HepG2 (cell line): ENCODE measurements around the gene PRMT2. TPM values are rescaled to one million over a fixed set of nuclear protein-coding genes. Genes with fewer than 3 reads are reported as not detected.

ENCODE experiments used
- ATF4 ChIP-seq, 2 experiments: fragments of 450-650 bp in 1 of 2; sonication (generic) in 1 of 2; formaldehyde crosslinking; IDR thresholded peaks; 2 replicates each; pipeline versions ENCODE4 v1.5.0 to v1.8.0; 2020 to 2022; ENCODE audit warnings: mild to moderate bottlenecking in 1 of 2, missing genetic modification reagents in 1 of 2
- HES4 ChIP-seq: sonication (generic); formaldehyde crosslinking; IDR thresholded peaks from 2 replicates; pipeline ENCODE4 v1.9.0; 2021; ENCODE audit warnings: mild to moderate bottlenecking, missing genetic modification reagents, borderline replicate concordance
- KDM1A ChIP-seq: IDR thresholded peaks from 2 replicates; pipeline ENCODE4 v1.6.1; 2016; ENCODE audit warnings: missing compliant biosample characterization
- NFE2L2 ChIP-seq: fragments of 150-350 bp; IDR thresholded peaks from 2 replicates; pipeline ENCODE4 v1.6.1; 2014; ENCODE audit warnings: low read length
- NFIB ChIP-seq: sonication (generic); formaldehyde crosslinking; IDR thresholded peaks from 2 replicates; pipeline ENCODE4 v1.9.0; 2021; ENCODE audit warnings: missing genetic modification reagents, mild to moderate bottlenecking, borderline replicate concordance
- NPAS2 ChIP-seq: sonication (generic); formaldehyde crosslinking; IDR thresholded peaks from 2 replicates; pipeline ENCODE4 v1.8.0; 2022; ENCODE audit warnings: mild to moderate bottlenecking, missing genetic modification reagents, borderline replicate concordance
- ONECUT2 ChIP-seq: sonication (generic); formaldehyde crosslinking; IDR thresholded peaks from 2 replicates; pipeline ENCODE4 v1.4.0; 2020; ENCODE audit warnings: missing genetic modification reagents
- POLR2G ChIP-seq: fragments of 200-400 bp; formaldehyde crosslinking; IDR thresholded peaks from 2 replicates; pipeline ENCODE4 v1.6.1; 2018; ENCODE audit warnings: mild to moderate bottlenecking, low read depth, low read length, moderate library complexity
- SOX6 ChIP-seq, 2 experiments: fragments of 450-650 bp in 1 of 2; sonication (generic) in 1 of 2; formaldehyde crosslinking in 1 of 2; IDR thresholded peaks; 2 replicates each; pipeline versions ENCODE4 v1.4.0 to v1.6.1; 2017 to 2020; ENCODE audit warnings: antibody characterized with exemption in 1 of 2, mild to moderate bottlenecking in 1 of 2, missing genetic modification reagents in 1 of 2
- SP2 ChIP-seq: sonication (generic); formaldehyde crosslinking; IDR thresholded peaks from 2 replicates; pipeline ENCODE4 v1.5.1; 2020; ENCODE audit warnings: mild to moderate bottlenecking, missing genetic modification reagents
- STAG1 ChIP-seq: sonication (generic); formaldehyde crosslinking; IDR thresholded peaks from 2 replicates; pipeline ENCODE4 v1.4.0; 2020; ENCODE audit warnings: missing genetic modification reagents
- TEAD2 ChIP-seq: sonication (generic); formaldehyde crosslinking; IDR thresholded peaks from 2 replicates; pipeline ENCODE4 v1.9.0; 2021; ENCODE audit warnings: missing genetic modification reagents
- ZBTB1 ChIP-seq: sonication (generic); formaldehyde crosslinking; IDR thresholded peaks from 2 replicates; pipeline ENCODE4 v1.4.0; 2020; ENCODE audit warnings: missing genetic modification reagents, borderline replicate concordance
- ZBTB40 ChIP-seq, 2 experiments: fragments of 450-650 bp in 1 of 2; sonication (generic) in 1 of 2; formaldehyde crosslinking in 1 of 2; IDR thresholded peaks; 2 replicates each; pipeline versions ENCODE4 v1.6.1 to v1.8.0; 2016 to 2022; ENCODE audit warnings: antibody characterized with exemption in 1 of 2, mild to moderate bottlenecking in 1 of 2, missing genetic modification reagents in 1 of 2
- ZNF224 ChIP-seq: sonication (generic); formaldehyde crosslinking; IDR thresholded peaks from 2 replicates; pipeline ENCODE4 v1.5.0; 2020; ENCODE audit warnings: mild to moderate bottlenecking, missing genetic modification reagents
- ZNF230 ChIP-seq: sonication (generic); formaldehyde crosslinking; IDR thresholded peaks from 2 replicates; pipeline ENCODE4 v1.4.0; 2020; ENCODE audit warnings: mild to moderate bottlenecking, missing genetic modification reagents
- ZNF382 ChIP-seq: sonication (generic); formaldehyde crosslinking; IDR thresholded peaks from 2 replicates; pipeline ENCODE4 v1.5.0; 2020; ENCODE audit warnings: missing genetic modification reagents, mild to moderate bottlenecking, borderline replicate concordance
- ZNF614 ChIP-seq: IDR thresholded peaks from 2 replicates; pipeline ENCODE4 v1.6.1; 2018; ENCODE audit warnings: missing biosample characterization, missing genetic modification reagents, inconsistent platforms, borderline replicate concordance
- ZNF724P ChIP-seq: sonication (generic); formaldehyde crosslinking; IDR thresholded peaks from 2 replicates; pipeline ENCODE4 v1.8.0; 2022; ENCODE audit warnings: missing genetic modification reagents, borderline replicate concordance
- ZNF850 ChIP-seq: sonication (generic); formaldehyde crosslinking; conservative IDR thresholded peaks from 2 replicates; pipeline ENCODE4 v1.9.0; 2021; ENCODE audit warnings: mild to moderate bottlenecking, missing genetic modification reagents
- polyA plus RNA-seq, 8 experiments: library from polyadenylated mRNA; depleted of rRNA in 3 of 8; stranded (reverse) in 7 of 8; unstranded in 1 of 8; fragments of >200 nt; fragmentation: Illumina TruSeq in 4 of 8; extraction: Trizol in 4 of 8; gene quantifications; 2 replicates each; pipeline versions ENCODE4 v1.2.1 to v1.2.3, GENCODE V29; 2011 to 2016; ENCODE audit warnings: low read depth in 4 of 8, missing spikeins in 1 of 8, mixed read lengths in 1 of 8; ENCODE audit not compliant: insufficient read depth in 1 of 8
- total RNA-seq, 5 experiments: library from RNA; depleted of rRNA; stranded (reverse); fragments of >200 nt; fragmentation: Illumina TruSeq; extraction: Trizol; gene quantifications; 2 replicates each; pipeline ENCODE4 v1.2.3, GENCODE V29; 2016; ENCODE audit warnings: low read depth in 1 of 5
- TF ChIP-seq, protein P1 (sequence below): sonication (generic); formaldehyde crosslinking; IDR thresholded peaks from 2 replicates; pipeline ENCODE4 v1.4.0; 2020; ENCODE audit warnings: mild to moderate bottlenecking, missing genetic modification reagents

The PRMT2 gene
- total and polyA plus RNA-seq, 2 of the 13 experiments (the other 11 are each of a cell fraction or from before 2014, with no cell fraction given): 54.4 to 78.8 TPM

GRCh38 chr21:46626975-46627501 is 8.4 kb upstream of the PRMT2 start (continued):
- TF ChIP-seq KDM1A (CRISPR knock-in tag) (no peak), NPAS2 (CRISPR knock-in tag) (no peak), SOX6 (IDR thresholded peaks at IDR 0.05) (no peak), SOX6 (CRISPR knock-in tag; IDR thresholded peaks at IDR 0.05) (peak; percentile 34; the same call in 1 of the 2 replicates), ATF4 (CRISPR knock-in tag; IDR thresholded peaks at IDR 0.05) (peak in 1 of 2 experiments; percentile 85; a peak in 2 of 4 replicates), ZNF614 (CRISPR knock-in tag) (0 out of 2 replicates have a peak, but pooled peaks have one; percentile 30), ZNF230 (no peak), ZBTB1 (CRISPR knock-in tag) (no peak), ONECUT2 (CRISPR knock-in tag) (no peak), ZNF224 (CRISPR knock-in tag) (no peak), SP2 (CRISPR knock-in tag) (no peak), NFE2L2 (no peak), POLR2G (no peak), ZNF850 (CRISPR knock-in tag) (no peak), ZNF724P (CRISPR knock-in tag) (no peak), HES4 (CRISPR knock-in tag) (no peak), NFIB (no peak), STAG1 (peak; percentile 26), ZNF382 (CRISPR knock-in tag) (no peak), ZBTB40 (IDR thresholded peaks at IDR 0.05) (no peak), ZBTB40 (CRISPR knock-in tag; IDR thresholded peaks at IDR 0.05) (no peak), TEAD2 (CRISPR knock-in tag) (no peak)
- TF ChIP-seq, protein P1, sequence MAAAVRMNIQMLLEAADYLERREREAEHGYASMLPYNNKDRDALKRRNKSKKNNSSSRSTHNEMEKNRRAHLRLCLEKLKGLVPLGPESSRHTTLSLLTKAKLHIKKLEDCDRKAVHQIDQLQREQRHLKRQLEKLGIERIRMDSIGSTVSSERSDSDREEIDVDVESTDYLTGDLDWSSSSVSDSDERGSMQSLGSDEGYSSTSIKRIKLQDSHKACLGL (CRISPR knock-in tag): no peak
